CD4-positive, alpha-beta T cell treated with Interleukin-6 at 100 ng/mL for 8 hours (primary cell): ENCODE measurements around the gene POU5F2.

Experiments
- DNase-seq: peaks from one replicate; pipeline ENCODE4 v3.0.0-alpha.2; 2020; ENCODE audit warnings: mixed read lengths, low spot score

POU5F2 gene

GRCh38 chr5:93741136-93741811 lies at the start of gene POU5F2:
Gene POU5F2, minus strand, starts transcription at chr5:93741600. Its CDS starts 37 bp downstream, at chr5:93741563.
- DNase-seq, result no peak

- no peak for DNase-seq
Measured at GRCh38 chr5:93790401-93790800, 49.0 kb upstream of the POU5F2 start.

GRCh38 chr5:93789173-93790067 lies 48.0 kb upstream of the POU5F2 start:
- DNase-seq, result no peak

GRCh38 chr5:93787598-93787997 lies 46.2 kb upstream of the POU5F2 start:
- DNase-seq, result no peak

GRCh38 chr5:93785475-93785874 lies 44.1 kb upstream of the POU5F2 start:
- DNase-seq, result no peak

GRCh38 chr5:93782978-93783377 lies 41.6 kb upstream of the POU5F2 start:
- DNase-seq, result no peak

- no peak for DNase-seq
Measured at GRCh38 chr5:93777620-93778019, 36.2 kb upstream of the POU5F2 start.

- no peak for DNase-seq
Measured at GRCh38 chr5:93756372-93756771, 15.0 kb upstream of the POU5F2 start.

GRCh38 chr5:93755716-93756115 lies 14.3 kb upstream of the POU5F2 start:
- DNase-seq, result no peak

- DNase-seq, result no peak
Measured at GRCh38 chr5:93748875-93749397, 7.5 kb upstream of the POU5F2 start.

GRCh38 chr5:93746406-93747056 lies 5.1 kb upstream of the POU5F2 start:
- DNase-seq, result no peak

GRCh38 chr5:93736284-93736683 lies 5.1 kb downstream of the POU5F2 start:
- DNase-seq, result no peak

- DNase-seq, result no peak
Measured at GRCh38 chr5:93735378-93735777, 6.0 kb downstream of the POU5F2 start.

- DNase-seq, result no peak
Measured at GRCh38 chr5:93731987-93732386, 9.4 kb downstream of the POU5F2 start.

GRCh38 chr5:93726595-93726994 lies 14.8 kb downstream of the POU5F2 start:
- DNase-seq, result no peak

GRCh38 chr5:93724791-93725190 lies 16.6 kb downstream of the POU5F2 start:
- DNase-seq, result no peak

- no peak for DNase-seq
Measured at GRCh38 chr5:93723681-93724080, 17.7 kb downstream of the POU5F2 start.

- no peak for DNase-seq
Measured at GRCh38 chr5:93723005-93723404, 18.4 kb downstream of the POU5F2 start.

- no peak for DNase-seq
Measured at GRCh38 chr5:93722588-93722987, 18.8 kb downstream of the POU5F2 start.

GRCh38 chr5:93721511-93721910 lies 19.9 kb downstream of the POU5F2 start:
- DNase-seq, result no peak

GRCh38 chr5:93721071-93721470 lies 20.3 kb downstream of the POU5F2 start:
- DNase-seq, result no peak

GRCh38 chr5:93717162-93717561 lies 24.2 kb downstream of the POU5F2 start:
- DNase-seq, result no peak

GRCh38 chr5:93716453-93716852 lies 24.9 kb downstream of the POU5F2 start:
- DNase-seq, result no peak
